ENCODE data around the gene TYRO3.

Gene TYRO3

GRCh38 chr15:41545218-41545617 is 13.8 kb upstream of the TYRO3 start:
- Histone ChIP-seq H3K23ac (ENCODE audit: low read length) (no peak overlapping the region), H3K36me3 (ENCODE audit: control insufficient read depth in 1 of 2, insufficient read depth in 2 of 2, low read length in 2 of 2) (no peaks in the 10 kb centered on the region), H3K27me3 (ENCODE audit: insufficient read depth, low read length) (no peaks in the 10 kb centered on the region), H2AK5ac (ENCODE audit: low read length) (no peak overlapping the region), H4K12ac (ENCODE audit: low read depth, low read length) (no peak overlapping the region), H2BK12ac (ENCODE audit: low read length) (no peak overlapping the region), H3K9me3 (ENCODE audit: insufficient read depth, low read depth, low read length) (no peaks in the 10 kb centered on the region), H3K4me3 (ENCODE audit: low read depth, low read length) (no peak overlapping the region), H3K9ac (ENCODE audit: low read length) (no peak overlapping the region), H3K4ac (ENCODE audit: low read depth, low read length) (no peak overlapping the region), H4K8ac (ENCODE audit: low read depth, low read length) (no peak overlapping the region), H3K27ac (ENCODE audit: low read depth, low read length) (no peak overlapping the region), H2AFZ (ENCODE audit: insufficient read depth, low read length, poor library complexity) (no peak overlapping the region), H3K14ac (ENCODE audit: low read length) (no peak overlapping the region), H3K4me1 (ENCODE audit: control insufficient read depth in 1 of 2, insufficient read depth in 2 of 2, low read length in 2 of 2) (peaks cover 0 to 3% of the 10 kb centered on the region in 2 experiments), H3K79me2 (ENCODE audit: control insufficient read depth, insufficient read depth, low read length, poor library complexity) (peaks cover 3% of the 10 kb centered on the region), H4K91ac (ENCODE audit: low read depth, low read length) (no peak overlapping the region), H3K4me2 (ENCODE audit: low read length) (no peak overlapping the region), H3K79me1 (ENCODE audit: low read length) (peaks cover 3% of the 10 kb centered on the region), H2BK120ac (ENCODE audit: insufficient read depth, low read length, poor library complexity) (no peak overlapping the region), H2BK5ac (ENCODE audit: low read depth, low read length, poor library complexity) (no peak overlapping the region), H3K18ac (ENCODE audit: low read length) (no peak overlapping the region)
- DNase-seq, result no peak
- no CpG with 5 or more reads among the region's 3 CpGs for WGBS (ENCODE audit: extremely low coverage, insufficient coverage, insufficient read length)

- no peak overlapping the region for H2BK120ac ChIP-seq (ENCODE audit: insufficient read depth, low read length, poor library complexity)
- no peak overlapping the region for H4K8ac ChIP-seq (ENCODE audit: low read depth, low read length)
- H3K14ac ChIP-seq (ENCODE audit: low read length), result no peak overlapping the region
- H3K9me3 ChIP-seq (ENCODE audit: insufficient read depth, low read depth, low read length), result no peaks in the 10 kb centered on the region
- H3K36me3 ChIP-seq (ENCODE audit: control insufficient read depth in 1 of 2, insufficient read depth in 2 of 2, low read length in 2 of 2), result no peaks in the 10 kb centered on the region
- no peak overlapping the region for H2AK5ac ChIP-seq (ENCODE audit: low read length)
- no peak overlapping the region for H3K23ac ChIP-seq (ENCODE audit: low read length)
- peaks cover 3% of the 10 kb centered on the region for H3K79me2 ChIP-seq (ENCODE audit: control insufficient read depth, insufficient read depth, low read length, poor library complexity)
- H4K91ac ChIP-seq (ENCODE audit: low read depth, low read length), result no peak overlapping the region
- no peak overlapping the region for H2BK5ac ChIP-seq (ENCODE audit: low read depth, low read length, poor library complexity)
- no peak overlapping the region for H3K4ac ChIP-seq (ENCODE audit: low read depth, low read length)
- peaks cover 3% of the 10 kb centered on the region for H3K79me1 ChIP-seq (ENCODE audit: low read length)
- no peak overlapping the region for H3K27ac ChIP-seq (ENCODE audit: low read depth, low read length)
- no peak overlapping the region for H3K4me2 ChIP-seq (ENCODE audit: low read length)
- peaks cover 0 to 3% of the 10 kb centered on the region in 2 experiments for H3K4me1 ChIP-seq (ENCODE audit: control insufficient read depth in 1 of 2, insufficient read depth in 2 of 2, low read length in 2 of 2)
- no peak overlapping the region for H4K12ac ChIP-seq (ENCODE audit: low read depth, low read length)
- H2BK12ac ChIP-seq (ENCODE audit: low read length), result no peak overlapping the region
- no peak overlapping the region for H2AFZ ChIP-seq (ENCODE audit: insufficient read depth, low read length, poor library complexity)
- H3K27me3 ChIP-seq (ENCODE audit: insufficient read depth, low read length), result no peaks in the 10 kb centered on the region
- no peak overlapping the region for H3K18ac ChIP-seq (ENCODE audit: low read length)
- DNase-seq, result peak; percentile 23 to 51
- no CpG with 5 or more reads among the region's 13 CpGs for WGBS (ENCODE audit: extremely low coverage, insufficient coverage, insufficient read length)
- no peak overlapping the region for H3K9ac ChIP-seq (ENCODE audit: low read length)
- no peak overlapping the region for H3K4me3 ChIP-seq (ENCODE audit: low read depth, low read length)
These were observed 11.9 kb upstream of the TYRO3 start for GRCh38 chr15:41546851-41547786.

GRCh38 chr15:41550066-41550775 is 8.8 kb upstream of the TYRO3 start:
- H3K18ac ChIP-seq (ENCODE audit: low read length), result no peak overlapping the region
- H3K27me3 ChIP-seq (ENCODE audit: insufficient read depth, low read length), result no peaks in the 10 kb centered on the region
- no peak overlapping the region for H2AFZ ChIP-seq (ENCODE audit: insufficient read depth, low read length, poor library complexity)
- no peak for DNase-seq
- no peak overlapping the region for H4K12ac ChIP-seq (ENCODE audit: low read depth, low read length)
- no peak overlapping the region for H2AK5ac ChIP-seq (ENCODE audit: low read length)
- no peaks in the 10 kb centered on the region for H3K79me2 ChIP-seq (ENCODE audit: control insufficient read depth, insufficient read depth, low read length, poor library complexity)
- H3K4me3 ChIP-seq (ENCODE audit: low read depth, low read length), result no peak overlapping the region
- H3K4ac ChIP-seq (ENCODE audit: low read depth, low read length), result no peak overlapping the region
- no peaks in the 10 kb centered on the region for H3K9me3 ChIP-seq (ENCODE audit: insufficient read depth, low read depth, low read length)
- H4K8ac ChIP-seq (ENCODE audit: low read depth, low read length), result no peak overlapping the region
- no peak overlapping the region for H4K91ac ChIP-seq (ENCODE audit: low read depth, low read length)
- no peaks in the 10 kb centered on the region for H3K36me3 ChIP-seq (ENCODE audit: control insufficient read depth in 1 of 2, insufficient read depth in 2 of 2, low read length in 2 of 2)
- WGBS (ENCODE audit: extremely low coverage, insufficient coverage, insufficient read length), result no CpG with 5 or more reads among the region's 9 CpGs
- no peak overlapping the region for H3K9ac ChIP-seq (ENCODE audit: low read length)
- H3K14ac ChIP-seq (ENCODE audit: low read length), result no peak overlapping the region
- no peak overlapping the region for H2BK120ac ChIP-seq (ENCODE audit: insufficient read depth, low read length, poor library complexity)
- H3K27ac ChIP-seq (ENCODE audit: low read depth, low read length), result no peak overlapping the region
- H2BK5ac ChIP-seq (ENCODE audit: low read depth, low read length, poor library complexity), result no peak overlapping the region
- no peak overlapping the region for H3K4me2 ChIP-seq (ENCODE audit: low read length)
- H2BK12ac ChIP-seq (ENCODE audit: low read length), result no peak overlapping the region
- no peaks in the 10 kb centered on the region for H3K4me1 ChIP-seq (ENCODE audit: control insufficient read depth in 1 of 2, insufficient read depth in 2 of 2, low read length in 2 of 2)
- no peaks in the 10 kb centered on the region for H3K79me1 ChIP-seq (ENCODE audit: low read length)
- no peak overlapping the region for H3K23ac ChIP-seq (ENCODE audit: low read length)

- H2AFZ ChIP-seq (ENCODE audit: insufficient read depth, low read length, poor library complexity), result no peak overlapping the region
These were observed 5.3 kb upstream of the TYRO3 start for GRCh38 chr15:41553731-41554130.

More at GRCh38 chr15:41553731-41554130, 5.3 kb upstream of the TYRO3 start:
- H3K27ac ChIP-seq (ENCODE audit: low read depth, low read length), result no peak overlapping the region
- no peak overlapping the region for H3K9ac ChIP-seq (ENCODE audit: low read length)
- H3K23ac ChIP-seq (ENCODE audit: low read length), result no peak overlapping the region
- H3K79me1 ChIP-seq (ENCODE audit: low read length), result peaks cover 8% of the 10 kb centered on the region
- H2AK5ac ChIP-seq (ENCODE audit: low read length), result no peak overlapping the region
- H4K91ac ChIP-seq (ENCODE audit: low read depth, low read length), result no peak overlapping the region
- no peak overlapping the region for H3K14ac ChIP-seq (ENCODE audit: low read length)
- no peak overlapping the region for H4K12ac ChIP-seq (ENCODE audit: low read depth, low read length)
- no peaks in the 10 kb centered on the region for H3K9me3 ChIP-seq (ENCODE audit: insufficient read depth, low read depth, low read length)
- H3K27me3 ChIP-seq (ENCODE audit: insufficient read depth, low read length), result no peaks in the 10 kb centered on the region
- no peak overlapping the region for H2BK120ac ChIP-seq (ENCODE audit: insufficient read depth, low read length, poor library complexity)
- H3K36me3 ChIP-seq (ENCODE audit: control insufficient read depth in 1 of 2, insufficient read depth in 2 of 2, low read length in 2 of 2), result no peaks in the 10 kb centered on the region
- no peak overlapping the region for H3K4me2 ChIP-seq (ENCODE audit: low read length)
- no peak overlapping the region for H3K4ac ChIP-seq (ENCODE audit: low read depth, low read length)
- DNase-seq, result no peak
- WGBS (ENCODE audit: extremely low coverage, insufficient coverage, insufficient read length), result no CpG with 5 or more reads among the region's 1 CpG
- peaks cover 7% of the 10 kb centered on the region in 2 experiments for H3K4me1 ChIP-seq (ENCODE audit: control insufficient read depth in 1 of 2, insufficient read depth in 2 of 2, low read length in 2 of 2)
- H4K8ac ChIP-seq (ENCODE audit: low read depth, low read length), result no peak overlapping the region
- no peak overlapping the region for H3K4me3 ChIP-seq (ENCODE audit: low read depth, low read length)
- H2BK12ac ChIP-seq (ENCODE audit: low read length), result no peak overlapping the region
- no peak overlapping the region for H2BK5ac ChIP-seq (ENCODE audit: low read depth, low read length, poor library complexity)
- H3K79me2 ChIP-seq (ENCODE audit: control insufficient read depth, insufficient read depth, low read length, poor library complexity), result no peaks in the 10 kb centered on the region
- no peak overlapping the region for H3K18ac ChIP-seq (ENCODE audit: low read length)
